Mesendoderm (in vitro differentiated cells): ENCODE measurements around the gene DPT.
A peak's percentile ranks its signal among the peaks of the same experiment; 100 is the strongest.

Source experiments
- DNase-seq: peaks from one replicate; pipeline ENCODE4 v3.0.0; 2013
- H2AK5ac ChIP-seq: 2 replicates; pipeline ENCODE4 v1.6.1; 2013; ENCODE audit warnings: low read length, inconsistent platforms
- H2BK120ac ChIP-seq: 2 replicates; pipeline ENCODE4 v1.6.1; 2013; ENCODE audit warnings: low read depth, mild to moderate bottlenecking, low read length, moderate library complexity, mixed read lengths
- H2BK15ac ChIP-seq: replicated peaks from 2 replicates; pipeline ENCODE4 v1.6.1; 2013; ENCODE audit warnings: low read depth, mild to moderate bottlenecking, moderate library complexity
- H2BK5ac ChIP-seq: 2 replicates; pipeline ENCODE4 v1.6.1; 2013; ENCODE audit warnings: low read length, inconsistent platforms
- H3K18ac ChIP-seq: 2 replicates; pipeline ENCODE4 v1.6.1; 2013; ENCODE audit warnings: mild to moderate bottlenecking, low read length, mixed read lengths
- H3K23ac ChIP-seq: one replicate; pipeline ENCODE4 v1.6.1; 2013; ENCODE audit warnings: low read length
- H3K27ac ChIP-seq: 2 replicates; pipeline ENCODE4 v1.5.1; 2013; ENCODE audit warnings: low read depth, mild to moderate bottlenecking, inconsistent platforms, low read length, moderate library complexity
- H3K27me3 ChIP-seq: 2 replicates; pipeline ENCODE4 v1.6.1; 2013; ENCODE audit warnings: low read length, control low read depth, mild to moderate bottlenecking, inconsistent platforms; ENCODE audit not compliant: insufficient read depth, poor library complexity
- H3K36me3 ChIP-seq: 2 replicates; pipeline ENCODE4 v1.6.1; 2013; ENCODE audit warnings: low read length, inconsistent platforms; ENCODE audit not compliant: control insufficient read depth, insufficient read depth
- H3K4ac ChIP-seq: one replicate; pipeline ENCODE4 v1.6.1; 2013; ENCODE audit warnings: low read depth, mild to moderate bottlenecking, low read length, moderate library complexity
- H3K4me1 ChIP-seq: 2 replicates; pipeline ENCODE4 v1.6.1; 2013; ENCODE audit warnings: low read depth, low read length, inconsistent platforms; ENCODE audit not compliant: control insufficient read depth
- H3K4me2 ChIP-seq: 2 replicates; pipeline ENCODE4 v1.6.1; 2013; ENCODE audit warnings: low read length
- H3K4me3 ChIP-seq: 2 replicates; pipeline ENCODE4 v1.5.1; 2013; ENCODE audit warnings: mild to moderate bottlenecking, low read length
- H3K56ac ChIP-seq: one replicate; pipeline ENCODE4 v1.6.1; 2013; ENCODE audit warnings: low read length
- H3K79me1 ChIP-seq: 2 replicates; pipeline ENCODE4 v1.6.1; 2013; ENCODE audit warnings: low read length, inconsistent platforms
- H3K79me2 ChIP-seq: 2 replicates; pipeline ENCODE4 v1.6.1; 2013; ENCODE audit warnings: mild to moderate bottlenecking, low read length; ENCODE audit not compliant: control insufficient read depth, insufficient read depth
- H3K9ac ChIP-seq: 2 replicates; pipeline ENCODE4 v1.6.1; 2013; ENCODE audit warnings: low read length, inconsistent platforms
- H4K5ac ChIP-seq: one replicate; pipeline ENCODE4 v1.6.1; 2013; ENCODE audit warnings: low read length
- H4K8ac ChIP-seq: one replicate; pipeline ENCODE4 v1.6.1; 2013; ENCODE audit warnings: low read depth, mild to moderate bottlenecking, control low read depth, low read length, moderate library complexity
- WGBS: extraction: QIAGEN DNeasy Blood & Tissue Kit; methylation state at CpG from one replicate; pipeline ENCODE4 v1.1.7; 2013; ENCODE audit warnings: low lambda C conversion rate, missing lambda C conversion rate; ENCODE audit not compliant: insufficient coverage; ENCODE audit errors: extremely low coverage; 5-methylcytosine and 5-hydroxymethylcytosine counted together

Gene DPT

DNA sequence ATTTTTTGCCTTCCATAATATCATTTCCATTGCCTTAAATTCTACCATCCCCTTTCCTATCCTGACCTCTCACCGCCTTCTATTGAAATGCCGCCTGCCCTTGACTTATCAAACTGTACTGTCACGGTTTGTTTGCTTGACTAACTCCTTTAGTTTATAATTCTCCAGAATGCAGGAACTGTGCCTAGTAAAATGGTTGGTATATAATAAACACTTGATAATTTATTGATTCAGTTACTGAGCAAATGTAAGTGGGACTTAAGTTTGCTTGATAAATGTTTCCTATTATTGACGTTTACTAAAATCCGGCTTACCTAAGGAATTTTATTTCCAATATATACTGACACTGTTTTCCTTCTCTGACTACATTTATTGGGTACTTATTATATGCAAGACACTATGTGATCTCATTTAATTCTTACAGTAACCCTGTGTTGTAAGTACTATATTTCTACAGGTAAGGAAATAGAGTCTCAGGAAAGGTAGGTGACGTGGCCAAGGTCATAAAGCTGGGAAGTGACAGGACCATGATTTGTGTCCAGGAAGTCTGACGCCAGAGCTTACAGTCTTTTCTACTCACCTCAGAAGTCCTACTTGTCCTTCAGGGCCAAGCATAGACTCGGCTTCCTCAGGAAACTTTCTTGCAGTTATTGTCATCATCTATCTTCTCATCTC, 35.7 kb downstream of the DPT start:
- no CpG with 5 or more reads among the region's 8 CpGs for WGBS
- H4K8ac ChIP-seq: no peak overlapping the region
- no peaks in the 10 kb centered on the region for H3K79me1 ChIP-seq
- H3K9ac ChIP-seq: no peak overlapping the region
- no peak overlapping the region for H3K4me3 ChIP-seq
- no peak overlapping the region for H3K4ac ChIP-seq
- no peak overlapping the region for H2AK5ac ChIP-seq
- H3K27ac ChIP-seq: peak overlapping the region; percentile 17
- H3K27me3 ChIP-seq: no peaks in the 10 kb centered on the region
- H3K36me3 ChIP-seq: no peaks in the 10 kb centered on the region
- H2BK120ac ChIP-seq: no peak overlapping the region
- no peak overlapping the region for H4K5ac ChIP-seq
- no peak for DNase-seq
- H3K18ac ChIP-seq: peak overlapping the region; percentile 60
- H3K79me2 ChIP-seq: no peaks in the 10 kb centered on the region
- no peak overlapping the region for H3K23ac ChIP-seq
- no peak overlapping the region for H2BK5ac ChIP-seq
- no peak overlapping the region for H3K4me2 ChIP-seq
- no peak overlapping the region for H2BK15ac ChIP-seq
- no peaks in the 10 kb centered on the region for H3K4me1 ChIP-seq
- H3K56ac ChIP-seq: no peak overlapping the region

GRCh38 chr1:168692472-168692871, 36.5 kb downstream of the DPT start:
- Histone ChIP-seq H3K27ac (no peak overlapping the region), H4K8ac (no peak overlapping the region), H2BK15ac (no peak overlapping the region), H3K4me3 (no peak overlapping the region), H3K23ac (no peak overlapping the region), H3K56ac (no peak overlapping the region), H3K4me2 (no peak overlapping the region), H3K9ac (no peak overlapping the region), H2BK120ac (no peak overlapping the region), H2BK5ac (no peak overlapping the region), H3K79me1 (no peaks in the 10 kb centered on the region), H2AK5ac (no peak overlapping the region), H3K27me3 (no peaks in the 10 kb centered on the region), H4K5ac (no peak overlapping the region), H3K4ac (no peak overlapping the region), H3K36me3 (no peaks in the 10 kb centered on the region), H3K79me2 (no peaks in the 10 kb centered on the region), H3K18ac (no peak overlapping the region), H3K4me1 (no peaks in the 10 kb centered on the region)
- WGBS: no CpG with 5 or more reads among the region's 3 CpGs
- no peak for DNase-seq

DNA sequence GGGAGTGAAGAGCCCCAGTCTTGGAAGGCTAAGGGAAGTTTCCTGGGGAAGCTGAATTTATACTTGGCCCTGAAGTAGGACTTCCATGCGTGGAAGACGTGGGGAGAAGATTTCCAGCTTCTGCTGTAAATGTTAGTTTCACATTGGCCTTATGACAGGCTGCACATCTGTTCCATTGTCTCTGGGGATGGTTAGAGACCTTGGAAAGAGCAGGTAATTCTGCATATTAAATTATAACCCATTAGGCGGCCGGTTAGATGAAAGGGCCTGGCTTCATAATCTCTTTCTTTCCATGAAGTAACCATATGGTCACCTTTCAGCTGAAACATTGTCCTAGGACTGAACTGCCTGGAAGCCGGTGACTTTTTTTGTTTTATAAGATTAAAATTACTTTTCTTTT, 37.5 kb downstream of the DPT start:
- no peak overlapping the region for H4K8ac ChIP-seq
- H3K27ac ChIP-seq: no peak overlapping the region

DNA sequence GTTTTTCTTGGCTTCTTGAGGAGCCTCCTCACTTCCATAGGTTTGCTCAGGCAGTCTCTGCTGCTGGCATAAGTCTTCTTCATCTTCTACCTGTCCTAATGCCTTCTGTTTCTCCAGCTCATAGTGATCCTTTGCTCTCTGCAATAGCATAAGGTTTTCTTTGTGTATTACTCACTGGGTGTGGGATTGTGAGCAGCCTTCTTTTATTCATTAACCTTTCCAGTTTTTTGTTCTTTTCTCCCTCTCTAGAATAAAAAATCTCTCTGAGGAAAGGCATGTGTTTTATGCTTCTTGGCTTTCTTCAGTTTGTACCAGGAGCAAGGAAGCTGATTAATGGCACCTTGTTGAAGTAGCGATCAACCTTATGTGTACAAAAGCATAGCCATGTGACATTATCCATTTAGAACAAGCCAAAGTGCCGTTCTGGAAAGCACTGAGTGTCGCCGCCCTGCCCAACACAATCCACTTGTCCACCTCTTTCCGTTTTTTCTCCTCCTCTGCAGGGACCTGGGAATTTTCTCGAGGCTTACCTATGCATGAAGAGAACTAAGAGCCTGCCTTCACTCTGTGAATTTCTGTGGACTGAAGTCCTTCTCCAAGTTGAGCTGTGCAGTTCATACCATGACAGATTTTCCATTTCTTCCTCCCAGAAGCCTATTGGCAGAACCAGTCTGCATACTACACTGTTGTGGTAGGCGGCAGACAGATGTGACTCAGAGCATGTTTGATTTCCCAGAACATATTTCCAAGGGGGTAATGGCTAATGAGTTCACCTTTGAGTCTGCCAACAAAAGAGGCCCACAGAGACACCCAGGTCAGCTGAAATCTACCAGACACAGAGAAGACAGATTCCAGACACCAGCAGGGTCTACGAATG, 39.0 kb downstream of the DPT start:
- H3K4me1 ChIP-seq: no peaks in the 10 kb centered on the region
- H3K4ac ChIP-seq: no peak overlapping the region
- no peak overlapping the region for H2AK5ac ChIP-seq
- no peak overlapping the region for H4K8ac ChIP-seq
- peaks cover 2% of the 10 kb centered on the region for H3K27me3 ChIP-seq
- H3K36me3 ChIP-seq: no peaks in the 10 kb centered on the region
- H3K23ac ChIP-seq: no peak overlapping the region
- no peak overlapping the region for H2BK15ac ChIP-seq
- H3K4me2 ChIP-seq: no peak overlapping the region
- no peak overlapping the region for H3K4me3 ChIP-seq
- DNase-seq: no peak
- no peaks in the 10 kb centered on the region for H3K79me1 ChIP-seq
- H3K56ac ChIP-seq: no peak overlapping the region
- no peak overlapping the region for H2BK120ac ChIP-seq
- no peaks in the 10 kb centered on the region for H3K79me2 ChIP-seq
- no CpG with 5 or more reads among the region's 8 CpGs for WGBS
- H3K27ac ChIP-seq: no peak overlapping the region
- H4K5ac ChIP-seq: no peak overlapping the region
- no peak overlapping the region for H3K9ac ChIP-seq
- no peak overlapping the region for H3K18ac ChIP-seq
- no peak overlapping the region for H2BK5ac ChIP-seq

More for the DNA sequence above, 37.5 kb downstream of the DPT start:
- Histone ChIP-seq H3K4me2 (no peak overlapping the region), H3K4ac (peak overlapping the region; percentile 46), H3K27me3 (no peaks in the 10 kb centered on the region), H3K4me1 (no peaks in the 10 kb centered on the region), H3K4me3 (no peak overlapping the region), H3K36me3 (no peaks in the 10 kb centered on the region), H3K18ac (no peak overlapping the region), H3K23ac (no peak overlapping the region), H4K5ac (no peak overlapping the region), H2BK120ac (no peak overlapping the region), H2AK5ac (no peak overlapping the region), H2BK5ac (no peak overlapping the region), H2BK15ac (no peak overlapping the region), H3K79me1 (no peaks in the 10 kb centered on the region), H3K79me2 (no peaks in the 10 kb centered on the region), H3K56ac (no peak overlapping the region), H3K9ac (no peak overlapping the region)
- WGBS: no CpG with 5 or more reads among the region's 5 CpGs
- no peak for DNase-seq

DNA sequence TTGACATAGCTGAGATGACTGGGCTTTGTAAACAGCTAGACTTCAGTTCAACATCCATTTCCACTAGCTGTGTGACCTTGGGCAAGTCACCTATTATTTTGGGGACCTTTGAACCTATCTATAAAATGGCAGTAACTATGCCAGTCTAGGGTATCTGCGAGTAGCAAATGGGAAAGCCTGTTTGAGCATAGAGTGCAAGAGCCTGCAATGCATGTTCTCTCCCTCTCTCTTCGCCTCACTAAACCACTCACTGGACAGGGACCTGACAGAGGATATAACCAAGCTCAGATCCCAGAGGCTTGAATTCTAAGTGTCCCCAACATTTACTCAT, 39.7 kb downstream of the DPT start:
- DNase-seq: no peak
- no CpG with 5 or more reads among the region's 2 CpGs for WGBS
- H2BK5ac ChIP-seq: no peak overlapping the region
- no peak overlapping the region for H2AK5ac ChIP-seq
- no peaks in the 10 kb centered on the region for H3K36me3 ChIP-seq
- H3K79me1 ChIP-seq: no peaks in the 10 kb centered on the region
- H3K18ac ChIP-seq: no peak overlapping the region
- no peak overlapping the region for H3K9ac ChIP-seq
- H3K4me3 ChIP-seq: no peak overlapping the region
- H3K4me1 ChIP-seq: no peaks in the 10 kb centered on the region
- no peaks in the 10 kb centered on the region for H3K79me2 ChIP-seq
- no peak overlapping the region for H3K23ac ChIP-seq
- H2BK120ac ChIP-seq: no peak overlapping the region
- H3K56ac ChIP-seq: no peak overlapping the region
- no peak overlapping the region for H3K4me2 ChIP-seq
- no peak overlapping the region for H3K27ac ChIP-seq
- H3K27me3 ChIP-seq: peaks cover 2% of the 10 kb centered on the region
- H4K8ac ChIP-seq: no peak overlapping the region
- no peak overlapping the region for H2BK15ac ChIP-seq
- H3K4ac ChIP-seq: no peak overlapping the region
- H4K5ac ChIP-seq: no peak overlapping the region
